GM18907 (cell line): Measurements from ENCODE around the gene CEND1.
"Not testable (repeated sequence)": the region's sequence is repeated elsewhere in the genome, so short reads cannot be mapped to it uniquely, and the experiment has no call there.

Experiments
- ATAC-seq: cut with Tn5 transposase; IDR thresholded peaks from one replicate; pipeline ENCODE4 v1.9.1; 2021; ENCODE audit warnings: mild to moderate bottlenecking, moderate library complexity; ENCODE audit not compliant: unreplicated experiment

CEND1 gene

DNA sequence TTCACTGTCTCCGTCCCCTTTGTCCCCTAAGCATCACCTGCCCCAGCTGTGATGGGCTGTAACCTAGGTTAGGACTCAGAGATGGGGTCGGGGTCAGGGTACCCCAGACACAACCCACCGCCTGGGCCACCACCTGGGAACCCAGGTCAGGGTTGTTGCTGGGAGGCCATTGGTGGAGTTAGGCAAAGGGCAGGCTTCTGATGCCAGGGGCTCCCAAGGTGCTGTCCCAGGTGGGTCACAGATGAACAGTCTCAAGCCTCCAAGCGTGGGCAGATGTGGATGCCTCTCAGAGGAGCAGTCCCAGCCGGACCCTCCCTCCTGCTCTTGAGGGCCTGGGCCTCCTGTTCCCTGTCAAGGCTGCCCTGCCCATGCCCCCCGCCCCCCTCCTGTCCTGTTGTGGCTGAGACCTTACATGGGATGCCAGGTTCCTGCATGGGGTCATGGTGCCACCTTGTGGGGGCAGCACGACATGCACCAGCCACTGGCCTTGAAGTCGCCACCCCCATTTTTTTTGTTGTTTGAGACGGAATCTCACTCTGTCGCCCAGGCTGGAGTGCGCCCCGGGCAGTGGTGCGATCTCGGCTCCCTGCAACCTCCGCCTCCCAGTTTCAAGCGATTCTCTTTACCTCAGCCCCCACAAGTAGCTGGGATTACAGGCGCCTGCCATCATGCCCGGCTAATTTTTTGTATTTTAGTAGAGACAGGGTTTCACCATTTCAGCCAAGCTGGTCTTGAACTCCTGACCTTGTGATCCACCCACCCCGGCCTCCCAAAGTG is 24.7 kb downstream of the CEND1 start:
- no peak for ATAC-seq

DNA sequence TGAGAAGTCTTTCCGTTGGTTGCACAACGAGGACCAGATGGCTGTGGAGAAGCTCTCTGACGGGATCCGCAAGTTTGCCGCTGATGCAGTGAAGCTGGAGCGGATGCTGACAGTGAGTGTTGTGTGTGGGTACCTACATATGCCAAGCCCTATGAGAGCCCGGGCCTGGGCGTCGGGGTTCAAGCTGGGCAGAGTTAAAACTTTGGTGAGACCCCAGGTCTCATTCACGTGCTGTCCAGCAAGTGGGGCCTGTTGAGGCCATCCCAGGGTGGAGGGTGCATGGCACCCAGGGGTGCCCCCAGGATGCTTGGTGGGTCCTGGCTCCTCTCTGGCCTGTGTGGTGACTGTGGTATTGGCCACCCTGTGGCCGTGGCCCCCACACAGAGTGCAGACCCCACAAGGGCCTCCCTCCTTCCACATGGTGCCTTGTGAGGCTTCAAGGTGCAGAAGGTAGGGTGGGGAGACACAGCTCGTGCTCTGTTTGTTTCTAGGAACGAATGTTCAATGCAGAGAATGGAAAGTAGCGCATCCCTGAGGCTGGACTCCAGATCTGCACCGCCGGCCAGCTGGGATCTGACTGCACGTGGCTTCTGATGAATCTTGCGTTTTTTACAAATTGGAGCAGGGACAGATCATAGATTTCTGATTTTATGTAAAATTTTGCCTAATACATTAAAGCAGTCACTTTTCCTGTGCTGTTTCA is 25.4 kb downstream of the CEND1 start:
- no peak for ATAC-seq

DNA sequence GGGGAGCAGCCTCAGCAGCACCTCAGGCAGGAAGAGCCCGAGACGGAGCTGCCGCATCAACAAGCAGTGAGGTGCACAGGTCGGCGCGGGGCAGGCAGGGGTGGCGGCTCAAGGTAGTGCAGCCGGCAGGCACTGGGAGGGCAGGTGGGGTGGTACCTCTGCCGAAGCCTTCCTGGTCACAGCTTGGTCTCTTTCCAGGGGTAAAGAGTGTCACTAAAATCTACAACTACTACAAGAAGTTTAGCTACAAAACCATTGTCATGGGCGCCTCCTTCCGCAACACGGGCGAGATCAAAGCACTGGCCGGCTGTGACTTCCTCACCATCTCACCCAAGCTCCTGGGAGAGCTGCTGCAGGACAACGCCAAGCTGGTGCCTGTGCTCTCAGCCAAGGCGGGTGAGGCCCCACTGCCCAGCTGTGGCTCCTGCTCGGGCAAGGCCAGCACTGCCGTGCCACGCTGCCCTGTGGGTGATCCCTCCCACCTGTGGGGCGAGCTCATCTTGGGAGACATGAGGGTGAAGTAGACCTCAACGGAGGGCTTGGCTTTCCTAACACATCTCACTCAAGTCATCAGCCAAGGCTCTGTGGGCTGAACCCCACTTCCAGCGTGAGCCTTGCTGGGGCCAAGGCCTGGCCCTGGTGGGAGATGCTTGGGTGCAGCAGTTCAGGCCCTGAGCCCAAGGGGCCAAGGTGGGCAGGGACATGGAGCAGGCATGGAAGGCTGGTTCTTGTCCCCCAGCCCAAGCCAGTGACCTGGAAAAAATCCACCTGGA is 26.2 kb downstream of the CEND1 start:
- ATAC-seq = no peak

GRCh38 chr11:763073-763463 is 26.8 kb downstream of the CEND1 start:
- ATAC-seq = no peak

GRCh38 chr11:762421-763072 is 27.3 kb downstream of the CEND1 start:
- ATAC-seq = no peak

- ATAC-seq = no peak
These were observed 28.3 kb downstream of the CEND1 start for GRCh38 chr11:761526-762108.

DNA sequence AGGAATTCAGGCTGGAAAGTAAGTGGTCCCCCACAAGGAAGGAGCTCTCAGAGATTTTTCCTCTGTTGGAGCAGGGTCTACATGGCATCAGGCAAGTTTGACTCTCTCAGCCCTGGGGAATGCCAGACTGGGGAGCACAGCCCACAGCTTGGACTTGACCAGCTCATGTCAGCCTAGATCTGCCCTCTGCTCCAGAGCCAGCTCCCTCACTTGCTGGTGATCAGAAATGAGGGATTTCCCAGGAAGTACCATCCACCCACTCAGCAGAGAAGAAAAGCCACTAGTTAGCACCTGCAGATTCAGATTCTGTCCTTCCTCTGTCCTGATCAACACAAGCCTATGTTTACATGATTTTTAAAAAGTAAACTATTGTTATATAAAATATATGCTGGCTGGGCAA is 29.7 kb downstream of the CEND1 start:
- no peak for ATAC-seq

GRCh38 chr11:749731-750130 is 40.2 kb downstream of the CEND1 start:
- ATAC-seq = no peak

DNA sequence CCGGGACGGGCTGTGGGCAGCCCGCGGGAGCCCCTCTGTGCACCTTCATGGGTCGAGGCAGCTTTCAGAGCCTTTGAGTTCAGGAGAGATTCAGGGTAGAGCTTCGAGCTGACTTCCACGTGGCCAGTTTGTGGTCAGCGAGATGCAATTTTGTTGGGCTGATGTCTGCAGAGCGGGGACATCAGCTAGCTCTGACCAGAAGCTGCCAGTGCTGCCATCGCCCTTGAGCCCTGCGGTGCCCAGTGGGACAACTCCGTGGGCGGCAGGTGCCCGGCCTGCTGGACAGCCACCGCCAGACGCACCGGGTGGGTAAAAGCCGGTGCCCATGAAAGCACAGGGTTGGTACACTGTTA is 41.9 kb downstream of the CEND1 start:
- peak; percentile 36 for ATAC-seq

DNA sequence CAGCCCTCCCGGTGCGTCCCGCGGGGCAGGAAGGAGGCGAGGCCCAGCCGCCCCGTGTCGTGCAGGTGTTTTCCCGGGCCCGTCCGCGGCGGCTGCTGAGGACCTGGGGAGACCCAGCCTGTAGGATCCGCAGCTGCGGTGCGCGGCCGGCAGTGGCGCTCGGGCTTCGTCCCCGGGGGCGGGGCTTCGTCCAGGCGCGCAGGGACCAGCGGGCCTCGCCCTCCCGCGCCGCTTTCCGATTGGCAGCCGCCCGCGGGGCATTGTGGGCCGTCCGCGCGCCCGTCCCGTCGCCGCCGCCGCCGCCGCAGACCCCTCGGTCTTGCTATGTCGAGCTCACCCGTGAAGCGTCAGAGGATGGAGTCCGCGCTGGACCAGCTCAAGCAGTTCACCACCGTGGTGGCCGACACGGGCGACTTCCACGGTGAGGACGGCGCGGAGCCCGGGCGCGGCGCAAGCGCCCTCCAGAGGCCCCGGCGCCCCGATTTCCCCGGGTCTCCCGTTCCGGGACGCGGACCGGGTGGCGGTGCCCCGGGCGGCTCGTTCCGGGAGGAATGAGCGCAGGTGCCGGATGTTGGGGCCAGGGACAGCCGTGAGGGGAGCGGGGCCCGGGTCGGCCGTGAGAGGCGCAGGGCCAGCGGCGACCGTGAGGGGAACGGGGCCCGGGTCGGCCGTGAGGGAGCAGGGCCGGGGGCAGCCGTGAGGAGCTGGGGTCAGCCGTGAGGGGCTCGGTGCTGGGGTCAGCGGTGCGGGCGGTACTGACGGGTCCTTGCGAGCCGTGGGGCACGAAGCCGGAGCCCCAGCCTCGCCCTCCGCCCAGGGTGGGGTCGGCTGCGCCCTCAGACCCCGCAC is 42.5 kb downstream of the CEND1 start, which contains the start of gene TALDO1:
Gene TALDO1, plus strand, starts transcription at position 307 of the 849 bp plus-strand sequence. Its CDS starts 18 bp downstream, at position 325.
- peak; percentile 93 for ATAC-seq

DNA sequence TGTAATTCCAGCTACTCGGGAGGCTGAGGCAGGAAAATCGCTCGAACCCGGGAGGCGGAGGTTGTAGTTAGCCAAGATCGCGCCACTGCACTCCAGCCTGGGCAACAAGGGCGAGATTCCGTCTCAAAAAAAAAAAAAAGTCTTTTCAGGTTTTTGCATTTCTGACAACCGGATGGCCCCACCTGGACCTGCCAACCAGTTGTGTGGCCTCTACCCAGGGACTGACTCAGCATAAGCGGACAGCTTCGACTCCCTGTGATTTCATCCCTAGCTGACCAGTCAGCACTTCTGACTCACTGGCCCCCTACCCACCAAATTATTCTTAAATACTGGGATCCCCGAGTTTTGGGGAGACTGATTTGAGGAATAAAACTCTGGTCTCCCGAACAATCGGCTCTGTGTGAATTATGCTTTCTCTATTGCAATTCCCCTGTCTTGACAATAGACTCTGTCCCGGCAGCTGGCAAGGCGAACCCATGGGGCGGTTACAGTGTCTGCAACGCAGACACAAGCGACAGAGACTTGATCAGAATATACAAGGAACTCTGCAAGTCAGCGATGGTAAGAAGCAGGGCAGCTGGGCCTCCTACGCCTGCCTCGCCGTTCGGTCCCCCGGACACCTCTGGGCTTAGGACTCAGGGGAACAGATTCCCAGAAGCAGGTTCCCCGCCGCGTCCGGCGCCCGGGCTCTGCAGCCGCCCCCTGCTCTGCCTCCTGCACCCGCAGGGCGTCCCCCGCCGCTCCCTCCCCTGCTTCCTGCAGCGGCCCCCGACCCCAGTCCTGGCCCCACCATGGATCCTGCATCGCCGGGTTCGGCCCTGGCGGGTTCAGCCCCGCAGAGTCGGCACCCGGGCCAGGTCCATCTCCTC is 43.4 kb downstream of the CEND1 start:
- peak; percentile 46 for ATAC-seq

DNA sequence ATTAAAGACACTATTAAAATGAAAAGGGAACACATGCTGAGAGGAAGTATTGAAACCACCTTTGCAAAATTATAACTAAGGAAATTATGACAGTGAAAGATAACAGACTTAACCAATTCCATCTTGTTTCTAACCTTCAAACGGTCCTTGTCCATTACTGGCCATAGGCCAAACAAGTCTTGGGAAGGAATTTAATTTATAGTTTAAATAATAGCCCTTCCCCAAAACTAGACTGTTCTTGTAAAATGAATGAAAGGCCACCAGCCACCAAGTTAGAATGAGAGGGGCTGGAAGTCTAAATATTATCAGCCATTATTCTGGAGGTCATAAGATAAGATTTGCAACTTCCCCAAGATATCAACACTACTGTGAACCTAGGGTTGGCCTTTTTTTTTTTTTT is 44.5 kb downstream of the CEND1 start:
- no peak for ATAC-seq

DNA sequence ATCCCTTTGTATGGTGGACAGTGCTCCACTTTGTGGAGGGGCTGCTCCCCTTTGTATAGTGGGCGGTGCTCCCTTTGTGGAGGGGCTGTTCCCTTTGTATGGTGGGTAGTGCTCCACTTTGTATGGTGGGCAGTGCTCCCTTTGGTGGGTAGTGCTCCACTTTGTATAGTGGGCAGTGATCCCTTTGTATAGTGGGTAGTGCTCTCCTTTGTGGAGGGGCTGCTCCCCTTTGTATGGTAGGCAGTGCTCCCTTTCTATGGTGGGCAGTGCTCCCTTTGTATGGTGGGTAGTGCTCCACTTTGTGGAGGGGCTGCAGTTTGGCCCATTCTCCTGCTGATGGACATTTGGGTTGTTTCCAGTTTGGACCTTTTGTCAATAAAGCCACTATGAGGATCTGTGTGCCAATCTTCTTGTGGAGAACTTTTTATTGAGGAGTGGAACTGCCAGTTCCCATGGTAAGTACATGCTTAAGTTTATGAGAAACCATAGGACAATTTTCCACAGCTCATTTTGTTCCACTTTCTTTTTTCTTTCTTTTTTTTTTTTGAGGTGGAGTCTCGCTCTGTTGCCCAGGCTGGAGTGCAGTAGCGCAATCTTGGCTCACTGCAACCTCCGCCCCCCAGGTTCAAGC is 47.2 kb downstream of the CEND1 start:
- no peak for ATAC-seq

DNA sequence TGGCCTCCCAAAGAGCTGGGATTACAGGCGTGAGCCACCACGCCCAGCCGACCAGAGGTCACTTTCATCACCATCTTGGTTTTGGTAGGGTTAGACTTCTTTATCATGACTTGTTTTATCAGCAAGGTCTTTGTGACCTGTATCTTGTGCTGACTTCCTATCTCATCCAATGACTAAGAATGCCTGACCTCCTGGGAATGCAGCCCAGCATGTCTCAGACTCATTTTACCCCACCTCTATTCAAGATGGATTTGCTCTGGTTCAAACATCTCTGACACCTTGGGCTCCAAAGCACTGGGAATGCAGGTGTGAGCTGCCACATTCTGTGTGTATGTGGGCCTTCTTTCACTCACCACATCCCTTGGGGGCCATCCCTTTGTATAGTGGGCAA is 47.7 kb downstream of the CEND1 start:
- ATAC-seq = no peak

- ATAC-seq = not testable (repeated sequence)
These were observed 52.0 kb downstream of the CEND1 start for GRCh38 chr11:737899-738298.

DNA sequence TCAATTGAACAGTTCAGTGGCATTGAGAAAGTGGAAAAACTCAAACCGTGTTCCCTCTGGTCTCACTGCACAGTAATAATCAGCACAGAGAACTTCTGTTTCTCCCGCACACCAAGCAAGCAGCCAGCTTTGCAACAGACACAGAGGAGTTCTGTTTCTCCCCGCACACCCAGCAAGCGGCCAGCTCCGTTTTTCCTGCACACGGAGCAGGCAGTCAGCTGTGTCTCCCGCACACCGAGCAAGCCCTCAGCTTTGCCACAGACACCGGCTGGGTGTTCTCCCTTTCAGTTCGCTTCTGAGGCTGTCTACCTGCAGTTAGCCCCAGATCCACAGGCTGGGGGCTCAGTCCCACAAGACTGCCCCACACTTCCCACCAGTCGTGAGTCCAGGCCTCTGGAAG is 52.5 kb downstream of the CEND1 start:
- no peak for ATAC-seq
